HAP-1 (cell line): ENCODE measurements around the gene DNER.

ENCODE experiments used
- DNase-seq, 2 experiments: peaks; one replicate each; pipeline ENCODE4 v3.0.0-alpha.2; 2016 to 2020; ENCODE audit warnings: low spot score in 2 of 2
- H3K27me3 ChIP-seq: fragments of 250-450 bp; sonication (Bioruptor Pico); 2 replicates; pipeline ENCODE4 v1.5.1; 2020; ENCODE audit warnings: low read depth, mild to moderate bottlenecking, moderate library complexity
- H3K36me3 ChIP-seq: fragments of 250-450 bp; sonication (Bioruptor Pico); replicated peaks from 2 replicates; pipeline ENCODE4 v1.5.1; 2020; ENCODE audit warnings: mild to moderate bottlenecking
- H3K4me1 ChIP-seq: fragments of 250-450 bp; sonication (Bioruptor Pico); 2 replicates; pipeline ENCODE4 v1.5.1; 2020; ENCODE audit warnings: mild to moderate bottlenecking
- H3K4me3 ChIP-seq: fragments of 250-450 bp; sonication (Bioruptor Pico); 2 replicates; pipeline ENCODE4 v1.5.1; 2020; ENCODE audit warnings: mild to moderate bottlenecking, moderate library complexity
- H3K9me3 ChIP-seq: fragments of 250-450 bp; sonication (Bioruptor Pico); 2 replicates; pipeline ENCODE4 v1.5.1; 2020; ENCODE audit warnings: mild to moderate bottlenecking, moderate library complexity
- in situ Hi-C: fragments of 300-500 bp; cut with MboI; formaldehyde crosslinking; loops from 3 replicates; pipeline ENCODE4 v1.14.3; 2020; ENCODE audit warnings: low sequenced_read_pairs, inconsistent platforms, mixed read lengths

Gene DNER

GRCh38 chr2:229672021-229672420 is 42.3 kb downstream of the DNER start:
- in situ Hi-C loops: no loop called here
- peaks cover 3% of the 10 kb centered on the region for H3K27me3 ChIP-seq
- DNase-seq: no peak
- no peak overlapping the region for H3K4me3 ChIP-seq
- no peaks in the 10 kb centered on the region for H3K4me1 ChIP-seq
- no peaks in the 10 kb centered on the region for H3K36me3 ChIP-seq
- H3K9me3 ChIP-seq: no peaks in the 10 kb centered on the region

DNA sequence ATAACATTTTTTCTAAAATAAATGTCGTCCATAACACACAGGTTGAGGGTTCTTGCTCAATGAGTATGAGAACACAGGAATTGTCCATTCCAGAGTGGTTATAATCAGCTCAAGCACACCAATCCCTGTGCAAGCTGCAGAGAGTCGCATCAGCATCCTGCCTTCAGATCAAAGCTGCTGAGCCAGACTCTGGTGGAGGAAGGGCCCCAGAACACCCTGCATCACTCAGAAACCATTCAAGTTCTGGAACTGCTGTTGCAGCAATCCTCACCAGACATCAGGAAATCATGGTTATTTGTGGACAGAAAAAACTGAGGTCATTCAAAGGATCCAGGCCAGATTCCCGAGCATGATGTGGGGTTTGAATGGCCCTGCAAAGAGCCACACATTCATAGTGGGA is 44.5 kb downstream of the DNER start:
- Histone ChIP-seq H3K9me3 (no peaks in the 10 kb centered on the region), H3K36me3 (no peaks in the 10 kb centered on the region), H3K4me1 (no peaks in the 10 kb centered on the region), H3K27me3 (peaks cover 3% of the 10 kb centered on the region), H3K4me3 (no peak overlapping the region)
- no peak for DNase-seq
- in situ Hi-C loops: no loop called here

GRCh38 chr2:229666811-229667210 is 47.5 kb downstream of the DNER start:
- no peak for DNase-seq
- in situ Hi-C loops: no loop called here

DNA sequence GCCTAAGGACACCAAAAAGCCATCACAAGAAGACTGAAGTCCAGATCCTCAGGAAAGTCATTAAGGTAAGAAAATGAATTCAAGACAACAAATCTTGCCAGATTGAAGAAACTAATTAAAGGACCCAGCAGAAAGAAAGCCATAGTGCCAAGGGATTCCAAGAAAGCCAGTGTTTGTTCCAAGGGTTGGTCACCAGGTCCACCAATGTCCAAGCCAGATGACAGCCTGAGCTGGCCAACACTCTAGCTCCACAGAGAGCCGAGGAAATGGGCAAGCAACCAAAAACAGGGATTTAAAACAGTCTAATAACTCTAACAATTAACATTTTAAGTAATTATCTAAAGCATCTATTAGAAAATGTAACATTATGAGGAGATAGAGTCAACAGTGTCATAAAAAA is 49.2 kb downstream of the DNER start:
- in situ Hi-C loops: no loop called here
- H3K9me3 ChIP-seq: no peaks in the 10 kb centered on the region
- no peaks in the 10 kb centered on the region for H3K4me1 ChIP-seq
- H3K27me3 ChIP-seq: no peaks in the 10 kb centered on the region
- H3K36me3 ChIP-seq: no peaks in the 10 kb centered on the region
- no peak for DNase-seq
- H3K4me3 ChIP-seq: no peak overlapping the region

More at GRCh38 chr2:229666811-229667210, 47.5 kb downstream of the DNER start:
- Histone ChIP-seq H3K27me3 (no peaks in the 10 kb centered on the region; the same call in 1 of the 2 replicates), H3K36me3 (no peaks in the 10 kb centered on the region), H3K9me3 (no peaks in the 10 kb centered on the region), H3K4me3 (no peak overlapping the region), H3K4me1 (no peaks in the 10 kb centered on the region)

DNA sequence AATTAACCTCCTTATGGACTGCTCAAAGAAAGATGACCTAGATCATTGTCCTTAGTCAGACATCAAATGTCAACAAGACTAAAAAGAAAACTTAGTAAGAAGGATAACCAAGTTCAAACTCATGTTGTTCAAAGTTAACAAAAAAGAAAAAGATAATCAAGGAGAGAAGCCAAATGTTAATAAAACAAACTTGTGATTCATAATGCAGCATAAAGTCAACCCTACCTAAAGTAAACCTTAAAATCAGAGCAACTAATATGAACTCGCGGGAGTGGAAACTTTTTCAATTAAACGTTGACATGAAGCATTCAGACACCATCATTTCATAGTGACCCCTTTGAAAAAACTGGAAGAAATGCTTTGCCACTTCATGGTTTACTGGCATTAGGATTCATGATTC is 52.9 kb downstream of the DNER start:
- in situ Hi-C loops: no loop called here
- Histone ChIP-seq H3K36me3 (no peaks in the 10 kb centered on the region), H3K4me3 (no peak overlapping the region), H3K4me1 (no peaks in the 10 kb centered on the region), H3K9me3 (no peaks in the 10 kb centered on the region), H3K27me3 (no peaks in the 10 kb centered on the region)
- no peak for DNase-seq

DNA sequence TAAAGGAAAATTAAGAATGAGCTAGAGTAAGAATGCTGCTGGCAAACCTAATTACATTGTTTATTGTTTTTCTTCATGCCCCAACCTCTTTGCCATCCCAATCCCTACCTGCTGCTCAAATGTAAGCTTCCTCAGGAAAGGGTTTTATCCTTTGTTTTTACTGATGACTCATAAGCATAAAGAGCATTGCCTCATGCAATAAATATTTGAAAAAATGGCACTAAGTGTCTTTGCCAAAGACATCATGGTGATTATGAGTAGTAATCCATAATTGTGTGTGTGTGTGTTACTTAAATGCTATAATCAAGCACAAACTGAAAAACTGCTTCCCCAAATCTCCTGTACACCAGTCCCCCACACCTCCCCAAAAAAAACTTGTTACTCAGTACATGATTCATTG is 53.4 kb downstream of the DNER start:
- Histone ChIP-seq H3K4me3 (no peak overlapping the region), H3K27me3 (no peaks in the 10 kb centered on the region), H3K9me3 (no peaks in the 10 kb centered on the region), H3K36me3 (no peaks in the 10 kb centered on the region), H3K4me1 (no peaks in the 10 kb centered on the region)
- no peak for DNase-seq
- in situ Hi-C loops: no loop called here

DNA sequence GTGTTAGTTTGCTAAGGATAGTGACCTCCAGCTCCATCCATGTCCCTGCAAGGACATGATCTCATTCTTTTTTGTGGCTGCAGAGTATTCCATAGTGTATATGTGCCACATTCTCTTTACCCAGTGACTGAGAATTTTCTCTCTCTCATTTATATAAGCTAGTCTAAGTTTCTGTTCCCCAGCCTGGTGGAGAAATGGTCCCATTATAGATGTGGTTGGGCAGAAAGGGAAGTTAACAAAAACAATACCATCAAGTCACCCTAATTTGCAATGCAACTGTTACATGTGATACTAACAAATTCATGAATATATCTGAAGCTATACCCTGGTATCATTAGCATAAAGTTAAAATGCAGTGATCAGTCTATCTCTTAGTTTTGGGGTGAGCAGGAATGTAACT is 54.0 kb downstream of the DNER start:
- Histone ChIP-seq H3K9me3 (no peaks in the 10 kb centered on the region), H3K4me1 (no peaks in the 10 kb centered on the region), H3K27me3 (no peaks in the 10 kb centered on the region), H3K36me3 (no peaks in the 10 kb centered on the region), H3K4me3 (no peak overlapping the region)
- no peak for DNase-seq
- in situ Hi-C loops: no loop called here

DNA sequence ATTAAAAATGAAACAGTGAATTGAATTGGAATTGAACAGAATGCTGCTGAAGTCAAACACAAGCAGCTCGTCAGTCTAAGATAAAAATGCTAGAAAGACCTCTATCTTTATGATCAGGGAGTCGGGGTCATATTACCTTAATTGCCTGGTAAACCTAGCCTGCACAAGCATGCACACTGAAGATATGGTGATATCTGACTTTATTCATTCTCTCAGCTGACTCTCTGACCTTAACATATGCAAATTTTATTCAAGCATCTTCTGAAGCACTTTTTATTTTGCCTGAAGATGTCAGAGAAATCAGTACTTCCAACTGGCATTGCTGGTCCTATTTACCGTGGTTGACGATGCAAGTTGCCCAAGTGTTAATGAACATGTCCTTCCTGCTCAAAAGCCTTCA is 56.4 kb downstream of the DNER start:
- DNase-seq: no peak
- Histone ChIP-seq H3K9me3 (no peaks in the 10 kb centered on the region), H3K4me1 (no peaks in the 10 kb centered on the region), H3K27me3 (no peaks in the 10 kb centered on the region), H3K4me3 (no peak overlapping the region), H3K36me3 (no peaks in the 10 kb centered on the region)
- in situ Hi-C loops: no loop called here

DNA sequence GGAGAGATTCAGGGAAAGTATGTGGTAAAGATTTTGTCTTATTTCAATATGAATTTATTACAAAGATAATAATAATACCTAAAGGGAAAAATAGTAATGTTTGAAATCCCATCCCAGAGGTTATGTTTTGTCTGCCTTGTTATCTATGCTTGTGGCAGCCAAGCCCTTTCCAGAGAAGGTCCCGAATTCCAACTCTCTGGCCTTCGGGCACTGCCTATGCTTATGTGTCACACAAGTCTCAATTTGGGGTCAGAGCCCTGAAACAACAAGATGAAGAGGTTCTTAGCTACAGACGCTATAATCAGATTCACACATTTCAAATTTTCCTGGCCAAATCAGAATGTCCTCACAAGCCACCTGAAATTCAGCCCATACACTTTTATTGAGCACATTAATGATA is 59.9 kb downstream of the DNER start:
- in situ Hi-C loops: no loop called here
- no peak overlapping the region for H3K4me3 ChIP-seq
- no peaks in the 10 kb centered on the region for H3K4me1 ChIP-seq
- H3K27me3 ChIP-seq: no peaks in the 10 kb centered on the region
- no peaks in the 10 kb centered on the region for H3K9me3 ChIP-seq
- DNase-seq: no peak
- no peaks in the 10 kb centered on the region for H3K36me3 ChIP-seq

DNA sequence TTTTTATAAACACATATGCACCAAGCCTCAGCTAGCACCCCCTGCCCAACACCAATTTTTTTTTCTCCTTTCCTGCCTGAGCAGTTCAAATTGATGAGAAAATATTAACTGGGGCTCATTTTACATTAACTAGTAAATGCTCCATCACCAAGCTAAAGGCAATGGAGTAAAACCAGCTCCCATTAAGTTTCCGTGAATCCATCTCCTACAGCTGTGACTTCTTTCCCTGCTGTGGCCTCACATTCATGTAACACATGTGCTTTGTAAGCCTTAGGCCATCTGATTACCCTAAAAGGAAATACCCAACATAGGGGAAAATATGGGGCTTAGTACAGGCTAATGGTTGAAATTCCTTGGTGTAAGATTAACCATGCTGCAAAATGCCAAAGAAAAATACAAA is 60.8 kb downstream of the DNER start:
- no peaks in the 10 kb centered on the region for H3K27me3 ChIP-seq
- no peaks in the 10 kb centered on the region for H3K36me3 ChIP-seq
- in situ Hi-C loops: no loop called here
- H3K4me3 ChIP-seq: no peak overlapping the region
- no peak for DNase-seq
- H3K9me3 ChIP-seq: no peaks in the 10 kb centered on the region
- H3K4me1 ChIP-seq: no peaks in the 10 kb centered on the region

DNA sequence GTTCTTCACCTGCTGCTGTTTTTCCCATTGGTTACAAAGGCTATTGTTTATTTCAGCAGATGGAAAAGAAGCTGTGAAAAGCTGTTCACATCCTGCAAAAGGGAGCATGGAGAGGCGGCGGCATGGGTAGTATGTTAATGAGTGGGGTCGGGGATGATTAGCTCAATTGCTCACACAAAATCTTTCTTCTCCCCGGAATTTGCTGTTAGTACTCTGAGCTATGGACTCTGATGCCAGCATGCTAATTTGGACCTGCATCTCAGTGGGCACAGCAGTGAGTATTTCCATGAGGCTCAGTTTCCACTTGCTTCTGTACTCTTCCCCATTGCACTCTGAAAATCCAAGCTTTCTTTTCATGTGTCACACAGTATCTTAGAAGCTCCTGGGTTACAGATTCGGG is 61.6 kb downstream of the DNER start:
- Histone ChIP-seq H3K4me1 (no peaks in the 10 kb centered on the region), H3K9me3 (no peaks in the 10 kb centered on the region), H3K4me3 (no peak overlapping the region), H3K36me3 (no peaks in the 10 kb centered on the region), H3K27me3 (no peaks in the 10 kb centered on the region)
- in situ Hi-C loops: no loop called here
- no peak for DNase-seq

- in situ Hi-C loops: no loop called here
Observed at GRCh38 chr2:229650901-229651300, 63.5 kb downstream of the DNER start.

GRCh38 chr2:229650059-229650458 is 64.3 kb downstream of the DNER start:
- Histone ChIP-seq H3K4me3 (no peak overlapping the region), H3K9me3 (no peaks in the 10 kb centered on the region), H3K27me3 (no peaks in the 10 kb centered on the region), H3K4me1 (no peaks in the 10 kb centered on the region), H3K36me3 (no peaks in the 10 kb centered on the region)
- DNase-seq: no peak
- in situ Hi-C loops: no loop called here

More at GRCh38 chr2:229650901-229651300, 63.5 kb downstream of the DNER start:
- no peak for DNase-seq
- H3K4me1 ChIP-seq: no peaks in the 10 kb centered on the region
- H3K4me3 ChIP-seq: no peak overlapping the region
- no peaks in the 10 kb centered on the region for H3K27me3 ChIP-seq
- H3K9me3 ChIP-seq: no peaks in the 10 kb centered on the region
- no peaks in the 10 kb centered on the region for H3K36me3 ChIP-seq

- in situ Hi-C loops: no loop called here
- H3K4me1 ChIP-seq: no peaks in the 10 kb centered on the region
- H3K4me3 ChIP-seq: no peak overlapping the region
- H3K27me3 ChIP-seq: no peaks in the 10 kb centered on the region
- H3K36me3 ChIP-seq: no peaks in the 10 kb centered on the region
- DNase-seq: no peak
- H3K9me3 ChIP-seq: no peaks in the 10 kb centered on the region
Observed at GRCh38 chr2:229646186-229646723, 68.1 kb downstream of the DNER start.

DNA sequence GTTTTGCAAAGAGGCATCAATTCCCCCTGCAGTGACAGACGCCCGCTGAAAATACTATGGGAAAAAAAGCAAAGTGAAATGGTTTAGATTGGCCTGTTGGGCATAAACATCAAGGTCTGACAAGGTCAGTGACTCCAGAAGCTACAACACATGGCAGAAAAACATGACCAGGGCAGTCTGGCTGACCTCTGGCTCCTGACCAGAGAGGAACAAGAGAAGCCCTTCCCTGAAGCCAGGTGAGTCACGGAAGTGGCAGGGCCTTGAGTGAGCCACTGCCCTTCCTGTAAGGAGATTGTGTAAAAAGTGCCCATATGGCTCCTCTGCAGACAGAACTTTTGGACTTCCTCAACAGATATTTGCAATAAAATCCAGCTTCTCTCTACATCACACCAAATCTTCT is 72.0 kb downstream of the DNER start:
- in situ Hi-C loops: no loop called here
- no peaks in the 10 kb centered on the region for H3K4me1 ChIP-seq
- peaks cover 2% of the 10 kb centered on the region; the same call in 1 of the 2 replicates for H3K27me3 ChIP-seq
- no peak overlapping the region for H3K4me3 ChIP-seq
- H3K36me3 ChIP-seq: no peaks in the 10 kb centered on the region
- no peak for DNase-seq
- no peaks in the 10 kb centered on the region for H3K9me3 ChIP-seq
